Ovary (tissue), 9 donors: ENCODE data around the gene KLK15. TPM values are rescaled to one million over a fixed set of nuclear protein-coding genes. Genes with fewer than 3 reads are reported as not detected.
A peak's percentile ranks its signal among the peaks of the same experiment; 100 is the strongest.

Source experiments
- DNase-seq, 5 donors: peaks; one replicate each; pipeline ENCODE4 v3.0.0-alpha.2; 2019 to 2020
- H3K27ac ChIP-seq, 2 donors: fragments of 200-600 bp; one replicate each; pipeline versions ENCODE4 v1.5.1 to v1.8.0; 2019 to 2022
- H3K27me3 ChIP-seq: fragments of 200-600 bp; one replicate; pipeline ENCODE4 v1.8.0; 2022
- H3K36me3 ChIP-seq: fragments of 200-600 bp; sonication (generic); one replicate; pipeline ENCODE4 v1.5.1; 2019
- H3K4me1 ChIP-seq: one replicate; pipeline ENCODE4 v1.8.1; 2013; ENCODE audit warnings: mild to moderate bottlenecking, moderate library complexity; ENCODE audit not compliant: insufficient read depth
- H3K4me3 ChIP-seq: fragments of 200-600 bp; sonication (generic); one replicate; pipeline ENCODE4 v1.5.1; 2017
- H3K9me3 ChIP-seq, 2 donors: fragments of 200-600 bp in 1 of 2; sonication (generic) in 1 of 2; one replicate each; pipeline versions ENCODE4 v1.5.1 to v1.8.1; 2013 to 2019; ENCODE audit warnings: mild to moderate bottlenecking in 1 of 2, moderate library complexity in 1 of 2
- EP300 ChIP-seq: sonication (generic); formaldehyde crosslinking; IDR thresholded peaks from one replicate; pipeline ENCODE4 v1.6.1; 2017; ENCODE audit warnings: antibody characterized with exemption
- POLR2A ChIP-seq: fragments of 450-650 bp; IDR thresholded peaks from one replicate; pipeline ENCODE4 v1.6.1; 2017; ENCODE audit warnings: antibody characterized with exemption, mild to moderate bottlenecking, moderate library complexity
- WGBS, 3 donors: extraction: QIAGEN DNeasy Blood & Tissue Kit in 1 of 3; methylation state at CpG; one replicate each; pipeline versions ENCODE4 v1.1.5 to v1.1.7; 2013 to 2017; 5-methylcytosine and 5-hydroxymethylcytosine counted together
- intact Hi-C, 4 donors: fragments of 100-400 bp; cut with DNase I; formaldehyde crosslinking; loops; one replicate each; pipeline versions ENCODE4 v1.11.0 to v1.15.1; 2022 to 2023
- polyA plus RNA-seq, 2 donors: library from polyadenylated mRNA; stranded (reverse); fragments of 200-250 nt in 1 of 2; fragments of 350-450 nt in 1 of 2; fragmentation: Illumina TruSeq in 1 of 2; extraction: RNeasy Lipid Tissue Mini Kit (QIAGEN cat#74804) in 1 of 2; gene quantifications; one replicate each; pipeline ENCODE4 v1.2.3, GENCODE V29; 2013 to 2014
- total RNA-seq, 7 donors: library from RNA; depleted of rRNA in 2 of 7; stranded (reverse); fragments of >200 nt in 2 of 7; fragmentation: NEBNext Ultra II Directional in 3 of 7; extraction: Animal tissue kit (Norgen Biotek cat#: 25700) in 3 of 7; gene quantifications; one replicate each; pipeline versions ENCODE4 v1.1.0 to v1.2.4, GENCODE V29; 2016 to 2023
- TF ChIP-seq, protein P1 (sequence below), 3 donors: fragments of 450-650 bp in 2 of 3; fragments of 200-600 bp in 1 of 3; IDR thresholded peaks; one replicate each; pipeline versions ENCODE4 v1.5.1 to v1.8.0; 2016 to 2022; ENCODE audit warnings: antibody characterized with exemption in 3 of 3, mild to moderate bottlenecking in 1 of 3
- donor health status: DM: no; HTN: no; CAD: no; lungs with moderate emphysema.
- donor health status: DM: no; HTN: no; CAD: no.
- donor health status: Bipolar disorder and iron deficiency.
- donor health status: DM: yes; HTN: yes; CAD: no.
- donor health status: DM: no; HTN: no; CAD: no.
- donor health status: DM: yes; HTN: yes; CAD: no.

KLK15 gene
- total and polyA plus RNA-seq, 9 donors: not detected

DNA sequence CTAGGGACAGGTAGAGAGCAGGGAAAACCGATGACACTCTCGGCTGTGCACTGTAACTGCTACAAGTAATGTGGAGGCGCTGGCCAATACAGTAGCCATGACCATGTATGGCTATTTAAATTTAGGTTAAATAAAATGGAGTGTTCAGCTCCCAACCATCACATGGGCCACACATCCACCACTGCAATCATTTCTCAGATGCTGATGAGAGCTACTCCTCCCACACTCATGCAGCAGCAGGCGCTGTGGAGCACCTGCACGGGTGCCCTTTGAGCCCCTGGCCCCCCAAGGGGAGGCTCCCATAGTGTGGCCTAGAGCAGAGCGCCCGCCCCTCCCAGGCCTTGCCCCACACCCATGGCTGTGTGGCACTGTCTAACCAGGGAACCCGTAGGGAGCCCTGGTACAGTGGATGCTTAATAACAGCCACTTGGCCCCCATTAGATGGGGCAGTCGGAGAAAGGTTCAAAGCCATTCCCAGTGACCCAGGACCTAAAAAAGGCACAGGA lies 37.2 kb downstream of the KLK15 start:
- H3K9me3 ChIP-seq: no peaks in the 10 kb centered on the region
- H3K4me3 ChIP-seq: no peak overlapping the region
- WGBS, 3 donors: 70 to 78% (median 70%) methylated on average over 9 of the region's 9 CpGs
- H3K27ac ChIP-seq: no peak overlapping the region
- H3K36me3 ChIP-seq: no peaks in the 10 kb centered on the region
- intact Hi-C loops: loop anchor here in 1 of 4 donors (10.0 kb wide), 1 partner anchor 281 kb away; the partner anchor contains the start of genes ASPDH and JOSD2
- DNase-seq: no peak
- TF ChIP-seq, protein P1, sequence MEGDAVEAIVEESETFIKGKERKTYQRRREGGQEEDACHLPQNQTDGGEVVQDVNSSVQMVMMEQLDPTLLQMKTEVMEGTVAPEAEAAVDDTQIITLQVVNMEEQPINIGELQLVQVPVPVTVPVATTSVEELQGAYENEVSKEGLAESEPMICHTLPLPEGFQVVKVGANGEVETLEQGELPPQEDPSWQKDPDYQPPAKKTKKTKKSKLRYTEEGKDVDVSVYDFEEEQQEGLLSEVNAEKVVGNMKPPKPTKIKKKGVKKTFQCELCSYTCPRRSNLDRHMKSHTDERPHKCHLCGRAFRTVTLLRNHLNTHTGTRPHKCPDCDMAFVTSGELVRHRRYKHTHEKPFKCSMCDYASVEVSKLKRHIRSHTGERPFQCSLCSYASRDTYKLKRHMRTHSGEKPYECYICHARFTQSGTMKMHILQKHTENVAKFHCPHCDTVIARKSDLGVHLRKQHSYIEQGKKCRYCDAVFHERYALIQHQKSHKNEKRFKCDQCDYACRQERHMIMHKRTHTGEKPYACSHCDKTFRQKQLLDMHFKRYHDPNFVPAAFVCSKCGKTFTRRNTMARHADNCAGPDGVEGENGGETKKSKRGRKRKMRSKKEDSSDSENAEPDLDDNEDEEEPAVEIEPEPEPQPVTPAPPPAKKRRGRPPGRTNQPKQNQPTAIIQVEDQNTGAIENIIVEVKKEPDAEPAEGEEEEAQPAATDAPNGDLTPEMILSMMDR (IDR thresholded peaks at IDR 0.05): no peak
- no peak for TF ChIP-seq POLR2A
- TF ChIP-seq EP300: no peak
- no peaks in the 10 kb centered on the region for H3K4me1 ChIP-seq
- no peaks in the 10 kb centered on the region for H3K27me3 ChIP-seq

DNA sequence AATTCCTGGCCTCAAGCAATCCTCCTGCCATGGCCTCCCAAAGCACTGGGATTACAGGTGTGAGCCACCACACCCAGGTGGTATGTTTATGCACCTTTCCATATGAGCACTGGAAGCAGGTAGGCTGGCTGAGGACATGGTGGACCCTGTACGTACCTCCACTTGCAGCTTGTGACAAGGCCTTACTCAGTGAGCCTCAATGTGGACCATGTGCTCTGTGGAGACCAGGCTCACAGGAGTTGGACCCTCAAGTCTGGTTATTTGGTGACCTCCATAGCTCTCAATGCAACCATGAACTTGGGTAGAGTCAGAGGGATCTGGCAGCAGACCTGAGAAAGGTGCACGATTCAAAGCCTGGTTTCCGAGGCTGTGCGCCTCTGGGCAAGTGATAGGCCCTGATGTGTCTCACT lies 37.7 kb downstream of the KLK15 start:
- H3K27ac ChIP-seq: no peak overlapping the region
- 82 to 90% (median 82%) methylated on average over 4 of the region's 4 CpGs for WGBS, 3 donors
- intact Hi-C loops: loop anchor here in 1 of 4 donors (10.0 kb wide), 1 partner anchor 281 kb away; the partner anchor contains the start of genes ASPDH and JOSD2
- no peaks in the 10 kb centered on the region for H3K9me3 ChIP-seq
- no peak overlapping the region for H3K4me3 ChIP-seq
- no peak for DNase-seq
- TF ChIP-seq, protein P1 (IDR thresholded peaks at IDR 0.05): no peak
- no peak for TF ChIP-seq EP300
- TF ChIP-seq POLR2A: no peak
- no peaks in the 10 kb centered on the region for H3K36me3 ChIP-seq
- H3K27me3 ChIP-seq: no peaks in the 10 kb centered on the region
- H3K4me1 ChIP-seq: no peaks in the 10 kb centered on the region

DNA sequence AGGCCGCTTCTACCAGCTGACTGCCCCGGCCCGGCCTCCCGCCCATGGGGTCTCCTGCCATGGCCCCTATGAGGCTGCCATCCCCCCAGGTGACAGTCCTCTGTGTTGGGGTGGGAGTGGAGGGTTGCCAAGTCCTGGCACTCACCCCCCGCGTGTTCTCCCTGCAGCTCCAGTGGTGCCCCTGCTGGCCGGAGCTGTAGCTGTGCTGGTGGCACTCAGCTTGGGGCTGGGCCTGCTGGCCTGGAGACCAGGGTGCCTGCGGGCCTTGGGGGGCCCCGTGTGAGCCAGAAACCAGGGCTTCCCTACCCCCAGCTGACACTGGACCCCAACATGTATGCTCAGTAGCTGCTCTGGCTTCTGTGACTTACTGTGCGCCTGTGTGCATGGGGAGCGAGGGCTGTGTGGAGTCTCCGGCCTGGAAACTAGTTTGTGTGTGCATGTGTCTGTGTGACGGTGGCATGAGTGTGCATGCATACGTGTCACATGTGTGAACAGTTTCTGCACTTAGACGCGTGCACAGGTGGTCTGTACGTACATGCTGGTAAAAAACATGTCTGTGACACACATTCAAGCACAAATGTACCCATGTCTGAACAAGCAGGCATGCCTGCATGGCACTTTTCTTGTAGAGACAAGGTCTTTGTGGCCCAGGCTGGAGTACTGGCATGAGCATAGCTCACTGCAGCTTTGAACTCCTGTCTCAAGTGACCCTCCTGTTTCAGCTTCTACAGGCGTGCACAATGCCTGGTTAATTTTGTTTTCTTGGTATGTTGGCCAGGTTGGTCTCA lies 38.3 kb downstream of the KLK15 start:
- intact Hi-C loops: loop anchor here in 1 of 4 donors (10.0 kb wide), 1 partner anchor 280 kb away; the partner anchor contains the start of genes ASPDH and JOSD2
- TF ChIP-seq, protein P1 (IDR thresholded peaks at IDR 0.05): no peak
- Histone ChIP-seq H3K27me3 (no peaks in the 10 kb centered on the region), H3K9me3 (no peaks in the 10 kb centered on the region), H3K4me1 (no peaks in the 10 kb centered on the region), H3K27ac (no peak overlapping the region), H3K36me3 (no peaks in the 10 kb centered on the region), H3K4me3 (no peak overlapping the region)
- 43 to 44% (median 43%) methylated on average over 18 of the region's 18 CpGs for WGBS, 3 donors
- peak in 1 of 5 donors; percentile 26 for DNase-seq

DNA sequence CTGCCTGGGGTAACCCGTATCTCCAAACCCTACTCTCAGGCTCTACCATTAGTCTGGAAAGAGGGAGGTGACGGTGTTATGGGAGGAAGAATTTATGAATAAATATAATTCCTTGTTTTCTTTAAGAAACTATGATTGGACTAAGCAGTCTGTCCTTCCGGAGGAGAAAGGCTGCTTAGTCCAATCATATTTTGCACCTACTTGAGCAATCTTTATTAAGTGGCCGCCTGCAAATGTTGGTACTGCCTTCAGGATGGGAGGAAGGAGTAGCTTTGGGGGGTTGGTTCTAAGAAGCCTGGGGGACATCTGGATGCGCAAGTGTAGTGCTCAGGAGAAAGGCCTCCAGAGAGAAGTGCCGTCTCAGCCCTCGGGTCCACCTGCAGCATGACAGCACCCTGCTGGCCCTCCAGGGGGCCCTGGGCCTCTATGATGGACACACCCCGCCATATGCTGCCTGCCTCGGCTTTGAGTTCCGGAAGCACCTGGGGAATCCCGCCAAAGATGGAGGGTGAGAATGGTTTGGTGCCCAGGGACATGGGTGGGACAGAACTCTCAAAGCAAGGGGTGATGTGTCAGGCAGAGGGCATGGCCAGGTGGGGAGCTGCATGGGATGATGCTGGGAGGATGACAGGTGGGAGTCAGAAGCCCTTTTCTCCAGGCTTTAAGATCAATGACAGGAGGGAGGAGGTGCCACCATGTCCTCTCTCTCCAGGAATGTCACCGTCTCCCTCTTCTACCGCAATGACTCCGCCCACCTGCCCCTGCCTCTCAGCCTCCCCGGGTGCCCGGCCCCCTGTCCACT lies 39.1 kb downstream of the KLK15 start:
- 14 to 23% (median 19%) methylated on average over 16 of the region's 16 CpGs for WGBS, 3 donors
- Histone ChIP-seq H3K27ac (no peak overlapping the region), H3K9me3 (no peaks in the 10 kb centered on the region), H3K36me3 (no peaks in the 10 kb centered on the region), H3K27me3 (no peaks in the 10 kb centered on the region), H3K4me3 (no peak overlapping the region), H3K4me1 (no peaks in the 10 kb centered on the region)
- intact Hi-C loops: loop anchor here in 1 of 4 donors (10.0 kb wide), 1 partner anchor 279 kb away; the partner anchor contains the start of genes ASPDH and JOSD2
- TF ChIP-seq POLR2A: no peak
- DNase-seq: no peak
